Jurkat, Clone E6-1 (cell line): ENCODE results near the gene GRIA1.

Source experiments
- DNase-seq: peaks from one replicate; pipeline ENCODE4 v3.0.0-alpha.2; 2011; ENCODE audit warnings: low read depth, low spot score
- H3K4me3 ChIP-seq: 2 replicates; pipeline ENCODE4 v1.5.1; 2011; ENCODE audit warnings: mild to moderate bottlenecking, low read length, control low read depth, moderate library complexity

Gene GRIA1

DNA sequence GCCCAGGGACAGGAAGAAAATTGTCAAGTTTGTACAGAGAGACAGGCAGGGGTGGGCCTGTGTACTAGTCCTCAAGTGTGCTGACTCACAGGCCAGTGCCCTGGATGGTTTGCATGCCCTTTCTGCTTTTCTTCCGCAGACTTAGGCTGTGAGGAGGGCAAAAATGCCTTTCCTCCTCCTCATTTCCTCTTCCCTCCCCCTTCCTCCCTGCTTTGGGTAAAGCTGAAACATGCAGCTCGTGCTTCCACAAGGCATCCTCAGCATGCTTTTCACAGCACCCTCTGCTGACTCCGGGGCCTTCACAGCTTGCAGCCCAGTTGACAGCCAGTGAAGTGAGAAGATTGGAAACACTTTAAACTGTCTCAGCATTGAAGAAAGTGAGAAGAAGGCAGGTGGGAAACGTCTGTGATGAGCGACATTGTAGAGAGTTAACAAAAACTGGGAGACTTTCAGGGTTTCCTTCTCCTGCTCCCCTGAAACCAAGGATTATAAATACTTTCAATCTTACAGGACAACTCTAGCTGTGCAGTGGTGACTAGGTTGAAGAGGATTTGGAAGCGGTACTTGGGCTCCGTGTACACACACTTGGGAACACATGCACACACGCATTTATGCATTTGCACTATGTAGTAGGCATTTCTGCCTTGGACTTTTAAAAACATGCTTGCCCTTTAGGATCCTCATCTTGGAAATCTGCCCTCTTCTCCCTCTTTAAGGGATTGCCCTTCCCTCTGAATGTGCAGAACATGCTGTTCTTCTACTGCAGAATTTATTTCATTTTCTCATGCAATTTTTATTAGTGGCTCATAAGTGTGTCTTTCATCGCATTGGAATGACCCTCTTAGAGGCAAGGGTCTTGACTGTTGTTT, 138.8 kb downstream of the GRIA1 start:
- DNase-seq: no peak
- H3K4me3 ChIP-seq: no peak overlapping the region

DNA sequence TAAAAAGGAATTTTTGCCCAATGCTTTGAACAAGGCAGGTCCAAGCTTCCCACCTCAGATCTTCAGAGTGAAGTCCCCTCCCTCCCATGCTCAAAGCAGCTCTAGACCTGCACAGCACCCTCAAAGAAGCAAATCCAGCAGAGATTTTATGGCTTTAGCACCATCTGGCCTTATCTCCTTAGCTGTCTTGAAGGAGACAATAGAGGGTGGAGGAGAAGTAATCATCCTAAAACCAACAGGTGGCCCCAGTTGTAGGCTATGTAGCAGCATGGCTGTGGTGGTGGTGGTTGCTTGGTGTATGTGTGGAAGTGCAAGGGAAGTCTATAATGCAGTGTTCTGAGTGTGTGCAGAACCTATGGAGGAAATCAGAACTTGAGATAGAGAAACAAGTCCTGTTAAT, 140.1 kb downstream of the GRIA1 start:
- no peak overlapping the region for H3K4me3 ChIP-seq
- no peak for DNase-seq

DNA sequence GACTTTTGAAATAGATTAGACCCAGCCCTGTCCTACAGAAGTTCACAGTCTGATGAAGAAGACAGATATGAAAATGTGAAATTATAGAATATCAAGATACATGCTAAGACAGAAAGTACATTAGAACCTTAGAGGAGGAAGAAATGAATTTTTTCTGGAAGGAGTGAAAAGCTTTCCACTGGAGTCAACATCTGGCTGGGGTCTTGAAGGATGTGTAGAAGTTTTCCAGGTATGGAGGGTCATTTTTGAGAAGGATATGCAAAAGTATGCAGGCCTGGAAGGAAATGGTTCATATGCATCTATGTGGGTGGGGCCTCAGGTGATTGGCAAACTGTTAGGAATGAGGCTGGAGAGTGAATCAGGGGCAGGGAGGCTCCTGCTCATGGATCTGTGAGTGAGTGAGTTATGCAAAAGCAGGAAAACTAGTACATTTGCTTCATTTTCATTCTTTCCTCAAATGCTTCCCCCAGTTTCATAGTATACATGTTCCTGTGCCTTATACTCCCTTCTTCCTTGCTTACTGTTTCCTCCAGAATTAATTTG, 142.3 kb downstream of the GRIA1 start:
- no peak for DNase-seq

DNA sequence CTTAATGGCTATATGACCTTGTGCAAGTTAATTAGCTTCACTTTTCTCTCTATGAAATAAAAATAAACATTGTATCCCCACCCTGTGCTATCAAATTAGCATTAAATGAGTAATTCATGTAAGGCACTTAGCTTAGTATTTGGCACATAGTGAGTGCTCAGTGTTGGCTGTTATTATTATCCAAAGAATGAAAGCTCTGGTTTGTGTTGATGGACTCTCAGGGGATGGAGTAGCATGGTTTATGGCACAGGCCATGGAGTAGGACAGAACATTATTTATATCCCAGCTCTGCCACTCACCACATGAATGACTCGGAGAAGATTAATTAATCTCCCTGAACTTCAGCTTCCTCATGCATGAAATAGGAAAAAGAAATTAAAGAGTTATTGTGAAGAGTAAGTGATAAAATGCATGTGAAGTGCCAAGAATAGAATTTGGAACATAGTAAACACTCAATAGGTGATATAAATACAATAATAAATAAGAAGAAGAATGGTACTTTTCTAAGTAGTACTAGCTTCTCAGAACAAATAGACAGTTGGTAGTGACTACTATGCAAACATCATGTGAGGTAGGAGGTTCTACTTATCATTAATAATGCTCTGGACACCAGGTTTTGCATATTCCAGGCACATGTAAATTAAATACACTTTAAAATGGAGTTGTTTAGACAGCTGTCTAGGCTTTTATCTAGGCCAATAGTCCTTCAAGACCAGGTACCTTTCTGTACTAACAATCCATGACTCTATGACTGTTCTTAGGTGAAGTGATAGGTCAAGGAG, 146.4 kb downstream of the GRIA1 start:
- no peak for DNase-seq
- no peak overlapping the region for H3K4me3 ChIP-seq

More for the DNA sequence above, 142.3 kb downstream of the GRIA1 start:
- H3K4me3 ChIP-seq: no peak overlapping the region

DNA sequence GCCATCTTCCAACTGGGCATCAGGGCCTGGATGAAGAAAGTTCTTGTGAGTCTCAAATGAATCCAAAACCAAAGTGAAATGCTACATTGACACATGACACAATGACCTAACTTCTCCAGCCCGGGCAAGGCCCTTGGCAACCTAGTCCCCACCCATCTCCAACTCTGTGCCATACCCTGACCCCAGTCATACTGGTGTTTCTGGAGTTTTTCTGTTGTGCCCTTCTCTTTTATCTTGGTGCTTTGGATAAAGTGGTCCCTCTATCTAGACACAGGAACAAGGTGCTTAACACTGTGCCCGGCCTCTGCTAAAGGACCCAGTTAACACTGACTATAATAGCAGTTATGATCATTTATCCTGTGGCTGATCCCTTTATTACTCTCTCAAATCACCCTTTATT, 149.8 kb downstream of the GRIA1 start:
- H3K4me3 ChIP-seq: no peak overlapping the region
- DNase-seq: no peak

DNA sequence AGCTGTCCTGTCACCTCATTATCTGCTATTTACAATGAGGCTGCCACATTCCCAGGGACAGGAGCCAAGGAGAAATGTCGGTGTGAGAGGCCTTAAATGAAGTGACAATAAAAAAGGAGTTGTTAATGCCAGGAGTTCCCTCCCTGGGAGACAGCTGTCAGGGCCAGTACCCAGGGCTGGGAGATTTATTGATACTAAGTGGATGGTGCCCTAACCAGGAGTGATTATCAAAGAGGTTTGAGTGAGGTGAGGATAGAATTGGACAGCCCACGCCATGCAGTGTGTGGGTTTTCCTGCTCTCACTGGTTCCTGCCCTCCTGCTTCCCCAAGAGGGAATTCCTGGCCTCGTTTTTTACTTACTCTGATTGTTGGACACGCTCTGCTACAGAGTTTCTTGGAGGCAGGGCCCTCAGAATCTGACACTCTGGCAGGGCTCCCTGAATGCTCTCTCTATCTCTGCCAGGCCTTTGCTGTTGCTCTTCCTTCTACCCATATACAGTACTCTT, 150.8 kb downstream of the GRIA1 start:
- DNase-seq: no peak

DNA sequence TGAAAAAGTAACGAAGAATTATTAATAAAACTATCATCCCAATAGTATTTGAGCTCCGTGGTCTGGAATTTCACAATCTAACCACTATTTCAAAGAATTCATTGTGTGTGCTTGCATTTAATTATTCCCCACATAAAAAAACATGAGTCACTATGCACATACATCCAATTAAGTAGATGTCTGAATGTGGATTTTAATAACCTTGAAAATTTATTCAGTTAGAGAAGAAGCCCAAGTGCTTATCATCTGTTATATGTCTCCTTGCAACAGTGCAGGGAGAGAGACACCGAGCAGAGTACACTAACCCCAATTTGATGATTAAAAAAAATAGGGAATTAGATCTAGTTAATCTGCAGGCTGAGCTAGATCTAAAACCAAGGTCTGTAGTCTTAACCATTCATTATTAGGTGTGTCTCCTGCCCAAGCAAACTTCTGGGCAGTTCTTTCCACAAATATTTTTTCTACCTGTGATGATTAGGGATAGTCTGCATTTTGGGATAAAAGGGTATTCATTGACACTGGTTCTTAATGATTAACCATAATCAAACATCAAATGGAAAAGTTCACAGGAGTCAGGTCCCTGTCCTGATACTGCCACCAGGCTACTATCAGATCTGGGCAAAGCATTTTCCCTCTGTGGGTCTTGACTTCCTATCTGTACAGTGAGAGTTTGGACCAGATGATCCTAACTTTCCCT, 164.2 kb downstream of the GRIA1 start:
- no peak for DNase-seq
- H3K4me3 ChIP-seq: no peak overlapping the region

More for the DNA sequence above, 150.8 kb downstream of the GRIA1 start:
- H3K4me3 ChIP-seq: no peak overlapping the region

DNA sequence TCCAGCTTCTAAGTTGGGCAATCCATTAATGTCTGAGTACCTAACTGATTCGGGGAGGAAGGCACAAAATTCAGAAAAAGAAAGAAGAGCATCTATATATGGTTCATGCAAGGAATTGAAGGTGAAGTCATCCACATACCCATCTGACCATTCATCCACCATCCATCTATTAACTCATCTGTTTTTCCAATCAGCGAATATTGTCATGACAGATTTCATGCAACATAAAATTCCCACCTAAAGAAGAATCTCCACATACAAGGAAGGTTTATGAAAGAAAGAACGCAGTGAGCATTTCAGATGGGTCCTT, 164.7 kb downstream of the GRIA1 start:
- DNase-seq: no peak
- no peak overlapping the region for H3K4me3 ChIP-seq

DNA sequence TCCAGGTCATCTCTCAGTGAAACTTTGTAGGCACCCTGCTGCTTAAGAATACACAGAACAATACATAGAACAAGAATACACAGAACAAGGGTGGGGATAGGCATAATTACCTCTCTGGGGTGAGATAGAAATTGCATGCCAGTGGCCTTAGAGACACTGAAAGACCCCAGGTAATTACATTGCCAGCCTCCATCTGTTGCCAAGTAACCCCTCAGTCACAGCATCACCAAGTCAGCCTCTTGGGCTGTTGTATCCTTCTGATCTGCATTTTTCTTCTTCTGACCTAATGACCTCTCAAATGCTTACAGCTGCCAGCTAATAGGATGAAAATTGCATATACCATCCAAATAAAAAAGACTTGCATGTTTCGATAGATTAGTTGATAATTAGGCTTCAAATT, 167.7 kb downstream of the GRIA1 start:
- no peak overlapping the region for H3K4me3 ChIP-seq
- no peak for DNase-seq

DNA sequence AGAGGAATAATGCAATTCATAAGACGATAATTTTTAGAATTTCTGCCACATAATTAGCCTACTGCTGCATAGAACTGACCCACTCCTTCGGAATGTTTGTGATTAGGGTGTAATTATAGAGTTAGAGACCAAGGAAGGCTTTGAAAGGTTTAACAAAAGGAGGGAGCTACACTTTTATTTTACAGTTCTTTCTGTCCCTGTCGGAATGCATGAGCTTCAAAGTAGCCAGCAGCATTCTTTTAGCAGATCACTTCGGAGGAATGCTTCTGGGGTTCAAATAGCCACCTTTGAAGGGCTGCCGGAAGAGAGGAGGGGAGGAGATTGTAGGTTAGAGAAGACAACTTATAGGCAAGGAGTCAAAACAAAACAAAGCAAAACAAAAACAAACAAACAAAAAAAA, 168.1 kb downstream of the GRIA1 start:
- no peak for DNase-seq
- H3K4me3 ChIP-seq: no peak overlapping the region

DNA sequence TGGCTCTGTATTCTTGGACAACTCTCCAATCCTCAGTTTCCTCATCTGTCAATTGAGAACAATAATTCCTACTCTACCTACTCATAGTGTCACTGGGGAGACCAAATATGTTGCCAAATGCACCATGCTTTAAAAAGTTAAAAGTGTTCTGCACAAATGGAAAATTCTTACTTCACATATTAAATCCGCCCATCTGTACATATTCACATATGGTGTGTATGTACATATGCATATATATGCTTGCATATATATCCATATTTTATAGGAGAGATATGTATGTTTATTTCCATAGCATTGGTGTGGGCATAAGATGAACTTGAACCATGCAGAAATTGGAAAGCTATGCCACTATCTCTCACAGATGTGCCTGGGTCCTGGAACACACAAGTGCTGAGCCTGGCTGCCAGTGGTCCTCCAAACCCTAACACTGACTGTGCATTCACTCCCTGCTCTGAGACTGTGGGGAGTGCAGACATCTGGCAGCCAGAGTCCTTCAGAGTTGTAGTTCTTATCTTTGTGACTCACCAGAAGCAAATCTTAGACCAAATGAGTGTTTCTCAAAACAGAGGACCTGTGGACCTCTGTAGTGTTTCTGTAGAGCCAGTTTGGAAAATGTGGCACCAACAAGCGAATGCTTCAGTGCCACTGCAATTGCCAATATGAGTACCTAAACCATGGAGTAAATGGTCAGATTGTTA, 168.7 kb downstream of the GRIA1 start:
- DNase-seq: no peak
- H3K4me3 ChIP-seq: no peak overlapping the region

DNA sequence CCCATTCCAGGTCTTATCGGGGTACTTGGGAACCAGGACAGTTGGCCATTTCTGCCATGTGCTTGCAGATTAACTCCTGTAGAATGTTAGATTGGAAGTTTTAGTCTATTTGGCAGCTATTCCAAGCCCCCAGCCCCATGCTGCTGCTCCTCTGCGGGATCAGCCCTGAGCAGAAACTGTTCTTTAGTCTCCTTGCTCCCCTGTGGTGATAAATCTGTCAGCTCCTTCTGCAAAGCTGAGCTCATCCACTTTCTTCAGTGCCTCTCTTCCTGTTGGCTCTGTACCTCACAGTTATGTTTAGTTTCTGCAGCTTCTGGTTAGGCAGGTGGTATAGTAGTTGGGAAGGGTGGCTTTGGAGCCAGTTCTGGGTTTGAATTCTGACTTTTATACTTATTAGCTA, 170.4 kb downstream of the GRIA1 start:
- H3K4me3 ChIP-seq: no peak overlapping the region
- DNase-seq: no peak

DNA sequence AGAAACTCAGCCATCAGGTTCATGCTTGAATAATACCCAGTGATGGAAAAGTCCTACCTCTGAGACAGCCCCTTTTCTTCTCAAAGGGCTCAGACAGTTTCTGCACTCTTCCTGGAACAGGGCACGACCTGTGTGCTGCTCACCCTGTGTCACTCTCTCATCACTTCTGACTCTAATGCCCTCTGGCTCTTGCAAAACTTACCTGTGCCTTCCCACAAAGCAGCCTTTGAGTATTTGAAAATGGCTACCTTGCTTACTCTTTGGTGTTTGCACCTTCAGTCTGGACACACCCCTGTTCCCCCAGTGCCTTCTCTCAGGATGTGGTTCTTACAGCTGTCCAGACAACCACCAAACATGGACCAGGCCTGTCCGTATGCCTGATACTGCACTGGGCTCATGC, 171.4 kb downstream of the GRIA1 start:
- no peak for DNase-seq

DNA sequence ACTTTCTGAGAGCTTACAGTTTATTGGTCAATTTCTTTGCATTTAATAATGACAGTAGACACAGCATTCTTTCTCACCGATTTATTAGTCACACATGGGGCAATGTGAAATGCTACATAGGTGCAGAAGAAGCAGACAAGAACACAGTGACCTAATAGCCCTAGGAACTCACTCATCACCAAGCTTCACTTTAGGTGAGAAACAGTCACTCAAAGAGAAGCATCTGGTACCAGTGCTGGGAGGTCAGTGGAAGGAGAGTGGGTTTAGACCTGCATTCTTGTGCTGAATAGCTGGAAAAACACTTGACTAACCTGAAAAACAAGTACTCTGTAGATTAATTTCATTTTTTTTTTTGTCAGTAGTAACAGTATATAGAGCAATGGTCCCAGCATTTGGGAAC, 179.6 kb downstream of the GRIA1 start:
- no peak overlapping the region for H3K4me3 ChIP-seq
- no peak for DNase-seq

More for the DNA sequence above, 171.4 kb downstream of the GRIA1 start:
- H3K4me3 ChIP-seq: no peak overlapping the region

DNA sequence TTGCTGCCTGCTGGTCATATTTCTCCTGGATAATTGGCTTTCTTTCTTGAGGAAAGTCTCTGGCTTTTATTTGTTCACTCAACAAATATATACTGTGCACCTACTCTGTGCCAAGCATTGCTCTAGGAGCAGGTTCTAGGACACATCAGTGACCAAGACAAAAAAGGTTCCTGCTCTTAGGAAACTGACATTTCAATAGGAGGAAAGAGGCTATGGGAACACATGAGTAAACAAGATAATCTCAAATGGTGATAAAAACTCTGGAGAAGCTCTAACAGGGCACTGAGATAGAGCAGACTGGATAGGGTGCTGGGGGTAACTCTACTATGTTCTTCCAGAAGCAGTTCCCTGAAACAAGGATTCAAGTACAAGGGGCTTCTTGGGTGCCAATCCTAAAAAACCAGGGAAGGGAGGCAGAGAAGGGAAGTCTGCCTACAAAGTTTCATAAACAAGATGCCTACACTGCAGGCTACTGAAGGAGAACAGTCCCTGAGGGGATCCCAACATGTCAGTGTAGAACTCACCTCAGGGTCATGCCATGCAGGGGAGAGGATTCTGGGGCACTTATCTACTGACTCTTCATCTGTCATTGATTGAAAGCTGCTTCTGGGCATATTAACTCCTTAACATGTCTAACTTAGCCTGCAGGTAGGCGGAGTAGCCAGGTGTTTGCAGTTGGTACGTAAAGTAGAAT, 181.3 kb downstream of the GRIA1 start:
- H3K4me3 ChIP-seq: no peak overlapping the region
- DNase-seq: no peak

DNA sequence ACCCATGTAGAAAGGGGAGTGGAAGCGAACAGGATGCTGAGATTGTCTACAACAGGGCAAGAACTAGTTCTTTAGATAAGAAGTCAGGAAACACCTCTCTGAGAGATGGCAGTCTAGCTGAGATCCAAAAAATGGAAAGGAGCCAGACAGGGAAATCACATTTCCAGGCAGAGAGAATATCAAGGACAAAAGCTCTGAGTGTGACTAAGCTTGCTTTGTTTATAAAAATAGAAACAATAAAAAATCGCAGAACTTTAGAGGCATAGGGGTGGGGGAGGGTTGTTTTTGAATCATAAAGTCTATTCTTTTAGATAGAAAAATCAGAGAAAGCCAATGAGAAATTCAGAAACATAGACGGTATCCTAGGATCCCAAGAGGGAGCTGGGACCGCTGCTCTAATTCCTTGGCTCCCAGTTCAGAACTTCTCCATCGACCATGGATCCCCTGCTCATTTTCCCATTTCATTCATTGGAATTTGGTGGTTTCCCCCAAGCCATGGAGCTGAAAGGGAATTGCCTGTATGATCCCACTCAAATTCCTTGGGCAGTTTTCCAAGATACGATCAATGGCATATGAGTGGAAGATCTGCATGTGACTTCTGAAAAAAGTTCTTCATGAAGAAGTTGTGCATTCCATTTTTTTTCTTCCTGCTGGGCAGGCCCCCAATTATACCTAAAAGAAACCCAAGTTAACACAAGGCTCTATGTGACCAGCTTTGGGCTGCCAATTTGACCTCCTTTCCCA, 182.0 kb downstream of the GRIA1 start:
- no peak for DNase-seq
- H3K4me3 ChIP-seq: no peak overlapping the region

DNA sequence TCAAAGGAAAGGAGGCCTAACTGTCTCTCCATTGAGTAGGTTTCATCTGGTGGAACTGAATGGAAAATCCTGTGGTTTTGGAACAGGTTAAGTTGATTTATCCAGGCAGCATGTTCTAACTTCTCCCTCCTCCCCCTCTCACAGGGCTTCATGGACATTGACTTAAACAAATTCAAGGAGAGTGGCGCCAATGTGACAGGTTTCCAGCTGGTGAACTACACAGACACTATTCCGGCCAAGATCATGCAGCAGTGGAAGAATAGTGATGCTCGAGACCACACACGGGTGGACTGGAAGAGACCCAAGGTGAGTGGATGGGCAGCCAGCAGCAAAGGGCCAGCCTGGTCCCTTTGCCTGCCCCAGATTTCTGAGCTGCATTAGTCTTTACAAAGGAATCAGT, 183.9 kb downstream of the GRIA1 start:
- DNase-seq: no peak
- no peak overlapping the region for H3K4me3 ChIP-seq

DNA sequence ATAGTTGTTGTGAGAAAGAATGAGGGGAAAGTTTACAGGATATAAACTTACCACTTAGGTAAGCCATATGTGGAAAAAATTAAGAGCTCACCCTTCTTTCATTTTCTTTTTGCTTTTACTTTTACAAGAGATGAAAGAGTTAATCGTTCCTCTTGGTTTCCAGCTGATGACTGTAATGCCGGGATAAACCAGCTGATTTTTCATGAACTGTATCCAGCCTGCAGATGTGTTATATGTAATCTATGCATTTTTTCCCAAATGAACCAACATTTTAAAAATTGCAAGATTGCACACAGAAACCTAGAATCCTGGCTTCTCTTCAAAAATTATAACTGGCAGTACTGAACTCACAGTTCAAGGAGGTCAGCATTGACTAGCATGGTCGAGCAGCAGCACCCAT, 185.9 kb downstream of the GRIA1 start:
- no peak overlapping the region for H3K4me3 ChIP-seq
- no peak for DNase-seq
